Fibroblast of the conjunctiva (primary cell): Measurements from ENCODE around the gene PIK3R3.

Experiments used
- DNase-seq: peaks from one replicate; pipeline ENCODE4 v3.0.0-alpha.2; 2010; ENCODE audit warnings: low read depth

Gene PIK3R3

DNA sequence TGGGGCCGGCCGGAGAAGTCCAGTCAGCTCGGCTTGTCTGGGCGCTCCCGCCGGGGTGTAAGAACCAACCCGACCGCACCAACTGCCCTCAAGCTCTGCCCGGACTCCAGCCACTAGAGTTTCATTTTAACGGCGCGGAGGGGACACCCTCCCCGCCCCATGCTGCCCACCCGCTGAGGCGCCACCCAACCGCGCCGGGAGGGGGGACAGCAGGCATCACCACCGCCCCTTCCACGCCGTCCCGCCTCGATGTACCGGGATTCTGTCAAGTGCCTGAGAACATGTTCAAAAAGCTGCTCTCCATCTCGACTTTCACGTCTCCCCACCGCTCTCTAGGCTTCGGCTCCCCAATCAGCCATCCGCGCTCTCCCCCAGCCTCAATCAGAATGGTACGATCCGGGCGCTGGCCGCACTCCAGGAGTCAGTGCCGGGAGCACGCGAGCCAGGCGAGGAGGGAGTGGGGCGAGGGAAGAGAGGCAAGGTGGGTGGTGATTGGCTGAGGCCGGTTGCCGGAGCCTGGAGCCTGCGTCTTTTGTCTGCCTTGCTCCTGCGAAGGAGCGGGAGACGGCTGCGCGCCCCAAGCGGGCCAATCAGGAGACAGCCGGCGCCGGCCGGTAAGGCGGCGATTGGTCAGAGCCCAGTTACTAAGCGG, at the start of gene PIK3R3:
Gene PIK3R3, minus strand, starts transcription at position 101 of the 652 bp plus-strand sequence. CDS start 677 bp downstream, outside the sequence.
- peak; percentile 98 for DNase-seq

DNA sequence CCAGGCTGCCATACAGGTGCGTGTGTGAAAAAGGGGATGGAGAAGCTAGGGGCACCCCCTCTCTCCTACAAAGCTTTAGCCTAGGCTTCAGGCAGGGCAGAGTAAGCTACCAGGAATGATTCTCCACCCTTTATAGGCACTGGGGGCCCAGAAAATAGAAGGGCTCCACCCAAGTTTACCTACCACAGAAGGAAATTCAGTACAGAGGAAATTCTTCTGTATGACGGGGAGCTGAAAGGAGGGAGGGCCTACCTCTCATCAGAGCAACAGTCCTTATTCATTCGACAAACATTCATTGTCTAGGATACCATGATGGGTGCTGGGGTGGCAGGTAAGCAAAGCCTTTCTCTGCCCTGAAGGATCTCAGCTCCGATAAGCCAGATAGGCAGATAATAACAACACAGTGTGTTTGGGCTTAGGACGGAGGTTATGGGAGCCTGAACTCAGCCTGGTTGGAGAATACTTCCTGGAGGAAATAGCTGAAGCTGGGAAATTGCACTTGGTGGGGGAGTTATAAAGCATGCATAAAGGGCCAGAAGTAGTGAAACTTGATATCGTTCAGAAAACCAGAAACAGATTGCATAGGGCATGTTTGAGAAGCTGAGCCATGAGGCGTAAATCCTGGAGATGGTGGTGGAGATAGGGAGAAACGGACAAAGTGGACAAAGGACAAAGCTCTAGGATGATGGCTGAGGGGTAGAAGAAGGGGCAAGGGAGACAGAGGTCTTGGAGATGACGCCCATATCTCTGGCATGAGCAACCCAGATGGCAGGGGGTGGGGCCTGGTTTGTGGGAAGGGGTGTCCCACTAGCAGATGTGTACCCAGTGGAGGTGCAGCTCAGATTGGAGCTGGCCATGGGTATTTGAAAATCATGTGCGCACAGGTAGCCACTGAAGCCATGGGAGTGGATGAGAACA, 49.2 kb upstream of the PIK3R3 start:
- DNase-seq: peak; percentile 35

DNA sequence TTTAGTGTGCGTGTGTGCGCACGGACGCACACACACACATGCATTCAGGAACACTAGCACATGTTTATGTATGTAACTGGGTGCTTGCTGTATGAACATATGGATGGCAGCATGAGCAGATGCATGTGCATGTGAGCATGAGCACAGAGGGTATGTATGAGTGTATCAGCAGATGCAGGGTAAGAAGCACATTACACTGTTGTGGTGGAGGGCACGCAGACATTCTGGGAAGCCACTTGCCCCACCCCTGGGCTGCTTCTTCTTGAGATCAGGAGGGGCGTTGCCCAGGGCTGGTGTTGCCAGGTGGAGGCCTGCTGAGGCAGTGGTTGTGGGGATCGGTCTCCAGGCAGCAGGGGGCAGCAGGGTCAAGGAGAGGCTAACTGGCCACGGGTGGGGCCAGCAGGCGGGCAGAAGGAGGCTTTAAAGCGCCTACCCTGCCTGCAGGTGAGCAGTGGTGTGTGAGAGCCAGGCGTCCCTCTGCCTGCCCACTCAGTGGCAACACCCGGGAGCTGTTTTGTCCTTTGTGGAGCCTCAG, 47.7 kb upstream of the PIK3R3 start:
- DNase-seq: no peak

DNA sequence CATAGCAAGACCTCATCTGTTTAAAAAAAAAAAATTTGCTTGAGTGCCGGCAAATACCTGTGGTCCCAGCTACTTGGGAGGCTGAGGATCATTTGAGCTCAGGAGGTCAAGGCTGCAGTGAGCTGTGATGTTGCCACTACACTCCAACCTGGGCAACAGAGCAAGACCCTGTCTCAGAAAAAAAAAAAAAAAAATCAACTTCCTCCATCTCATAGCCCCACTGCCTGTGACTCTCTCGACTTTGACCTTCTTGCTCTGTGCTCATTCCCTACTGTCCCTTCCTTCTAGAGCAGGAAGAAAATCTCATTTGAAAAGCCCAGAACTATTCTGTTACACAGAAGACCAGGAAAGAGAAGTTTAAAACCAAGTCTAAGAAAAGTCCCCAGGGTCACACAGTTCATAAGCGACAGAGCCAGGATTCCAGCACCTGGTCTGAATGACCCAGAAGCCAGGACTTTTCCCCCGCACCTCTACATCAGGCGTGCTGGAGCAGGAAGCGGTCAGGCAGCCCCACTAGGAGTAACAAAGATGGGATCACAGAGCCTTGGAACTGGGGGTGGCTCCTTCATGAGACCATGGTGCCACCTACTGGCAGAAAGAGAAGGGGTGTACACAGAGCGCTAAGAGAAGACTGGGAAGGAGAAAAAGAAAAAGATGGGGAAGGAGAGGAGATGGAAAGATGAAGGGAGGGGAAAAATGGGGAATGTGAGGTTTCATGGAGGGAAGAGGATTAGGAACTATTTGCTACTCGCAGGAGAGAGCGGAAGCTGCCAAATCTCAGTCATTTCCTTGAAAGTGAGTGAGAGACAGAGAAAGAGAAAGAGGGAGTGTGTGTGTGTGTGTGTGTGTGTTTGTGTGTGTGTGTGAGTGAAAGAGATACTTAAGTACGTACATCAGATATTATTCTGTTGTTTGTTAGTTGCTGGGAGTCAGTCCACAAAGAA, 47.0 kb upstream of the PIK3R3 start:
- DNase-seq: peak; percentile 82

DNA sequence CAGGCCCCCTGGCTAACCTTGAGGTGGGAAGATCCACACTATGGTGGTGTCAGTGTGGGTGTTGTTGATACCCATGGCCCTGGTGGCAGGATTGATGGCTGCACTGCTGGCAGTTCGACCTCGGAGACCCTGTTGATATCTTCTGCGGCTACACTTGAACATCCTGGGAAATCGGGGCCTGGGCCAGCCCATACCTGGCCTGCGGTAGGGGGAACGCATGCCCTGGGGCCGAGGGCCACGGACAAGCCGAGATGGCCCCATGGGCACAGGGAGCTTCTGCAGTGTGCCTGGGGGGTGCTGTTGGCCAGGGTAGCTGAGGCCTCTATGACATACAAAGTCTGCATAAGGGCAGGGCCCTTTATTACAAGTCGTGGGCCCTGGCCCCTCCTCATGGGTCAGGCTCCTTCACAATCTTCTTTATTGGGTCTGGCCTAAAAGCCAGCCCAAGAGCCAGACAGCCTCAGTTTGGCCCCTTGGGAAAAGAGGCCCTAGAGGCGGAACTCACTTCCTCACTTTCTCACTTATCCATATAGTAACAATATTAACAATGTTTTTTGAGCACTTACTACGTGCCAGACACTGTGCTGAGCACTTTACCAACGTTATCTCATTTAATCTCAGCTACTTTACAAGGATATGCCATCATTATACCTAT, 43.9 kb upstream of the PIK3R3 start, which contains the start of gene P3R3URF:
Gene P3R3URF, minus strand, starts transcription at position 278 of the 655 bp plus-strand sequence. Its CDS starts 17 bp downstream, at position 261.
- no peak for DNase-seq

DNA sequence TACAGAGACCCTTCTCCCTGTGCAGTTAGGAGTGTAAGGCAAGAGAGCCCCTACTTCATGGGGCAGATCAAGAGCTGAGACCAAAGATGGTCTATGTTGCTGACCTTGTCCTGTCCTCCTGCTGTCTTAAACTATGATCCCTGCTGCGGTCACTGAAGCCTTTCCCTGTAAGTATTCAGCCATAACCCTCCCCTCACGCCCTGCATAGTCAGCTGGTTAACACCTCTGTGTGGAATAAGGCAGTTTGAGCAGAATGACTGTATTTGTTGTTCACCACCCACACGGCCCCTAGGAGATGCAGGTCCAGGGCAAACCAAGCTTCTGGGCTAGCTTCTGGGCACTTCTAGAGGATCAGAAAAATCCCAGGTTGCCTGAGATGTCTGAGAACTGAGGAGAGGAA, 42.8 kb upstream of the PIK3R3 start:
- DNase-seq: no peak

DNA sequence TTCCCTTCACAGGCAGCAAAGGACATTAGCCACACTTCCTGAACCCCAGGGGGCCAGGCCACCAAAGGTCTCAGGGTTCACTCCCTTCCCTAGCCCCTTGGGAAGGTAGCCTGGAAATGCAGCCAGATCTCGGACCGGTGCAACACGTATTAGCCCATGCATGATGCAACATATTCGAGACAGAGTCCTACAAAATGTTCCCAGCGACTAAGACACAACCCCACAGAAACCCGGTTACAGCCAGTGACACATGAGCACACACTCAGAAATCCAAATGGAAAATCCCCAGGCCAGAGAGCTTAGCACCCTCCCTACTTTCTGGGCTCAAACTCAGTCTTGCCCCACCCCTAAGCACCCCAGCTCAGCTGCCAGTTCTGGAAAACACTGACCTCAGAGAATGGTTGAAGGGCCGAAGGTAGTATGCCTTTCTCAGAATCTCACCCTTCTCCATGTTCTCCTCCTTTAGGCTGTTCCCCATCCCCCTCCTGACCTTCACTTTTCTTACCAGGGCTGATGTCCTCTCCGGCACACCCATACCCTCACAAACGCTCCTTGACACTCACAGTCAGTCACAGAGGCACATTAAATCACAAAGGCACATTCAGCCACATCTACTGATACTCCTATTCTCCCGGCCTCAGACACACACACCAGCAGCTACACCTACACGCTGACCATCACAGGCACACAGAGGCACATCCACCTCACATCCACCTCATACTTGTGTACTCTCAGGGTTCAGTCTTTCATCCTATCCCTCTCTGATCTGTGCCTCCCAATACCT, 42.2 kb upstream of the PIK3R3 start, which contains the start of gene TSPAN1:
Gene TSPAN1, plus strand, starts transcription at position 640 of the 784 bp plus-strand sequence. CDS start 6,021 bp downstream, outside the sequence.
- DNase-seq: no peak

DNA sequence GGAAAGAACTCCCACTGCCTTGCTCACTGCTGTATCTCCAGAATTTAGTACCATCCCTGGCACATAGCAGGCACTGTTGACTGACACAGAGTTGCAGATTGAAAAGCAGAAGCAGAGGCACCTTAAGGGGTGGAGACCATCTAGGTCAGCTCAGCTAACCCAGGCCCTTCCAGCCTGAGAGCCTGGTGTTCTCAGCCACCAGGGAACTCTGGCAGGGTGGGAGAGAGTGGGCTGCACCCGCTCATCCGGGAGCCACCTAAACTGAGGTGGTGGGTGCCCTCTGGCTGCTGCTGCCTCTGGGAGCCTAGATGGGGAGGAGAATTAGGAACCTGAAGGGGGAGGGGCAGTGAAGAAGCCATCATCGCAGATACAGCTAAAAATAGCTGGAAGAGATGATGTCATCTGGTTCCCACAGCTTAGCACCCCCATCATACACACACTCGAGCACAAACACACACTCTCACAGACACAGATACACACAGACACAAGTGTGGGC, 41.0 kb upstream of the PIK3R3 start:
- DNase-seq: no peak

DNA sequence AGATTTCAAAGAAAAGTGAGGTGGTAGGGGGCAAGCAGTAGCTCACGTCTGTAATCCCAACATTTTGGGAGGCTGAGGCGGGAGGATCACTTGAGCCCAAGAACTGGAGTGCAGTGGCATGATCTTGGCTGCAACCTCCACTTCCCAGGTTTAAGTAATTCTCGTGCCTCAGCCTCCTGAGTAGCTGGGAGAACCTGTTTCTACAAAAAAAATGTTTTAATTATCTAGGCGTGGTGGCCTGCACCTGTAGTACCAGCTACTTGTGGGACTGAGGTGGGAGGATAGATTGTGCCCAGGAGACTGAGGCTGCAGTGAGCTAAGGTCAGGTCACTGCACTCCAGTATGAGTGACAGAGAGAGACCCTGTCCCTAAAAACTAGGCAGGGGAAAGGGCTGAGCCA, 39.9 kb upstream of the PIK3R3 start:
- no peak for DNase-seq

DNA sequence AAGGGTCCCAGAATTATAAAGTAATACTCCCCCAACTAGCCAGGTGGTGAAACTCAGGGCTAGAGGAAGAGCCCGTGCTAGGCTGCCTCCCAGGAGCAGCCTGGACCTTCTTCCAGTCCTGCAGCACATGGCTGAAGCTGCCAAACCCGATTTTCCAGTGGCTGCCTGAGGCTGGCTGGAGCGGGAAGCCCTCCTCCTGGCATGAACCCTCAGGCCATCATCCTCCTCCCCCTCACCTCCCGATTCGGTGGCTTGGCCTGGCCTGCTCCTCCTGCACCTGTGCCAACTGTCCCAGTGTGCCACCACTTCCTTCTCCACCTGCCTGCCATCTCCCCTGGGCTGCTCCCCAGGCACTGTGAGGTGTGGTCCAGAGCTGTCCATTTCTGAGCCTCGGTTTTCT, 39.4 kb upstream of the PIK3R3 start:
- no peak for DNase-seq

DNA sequence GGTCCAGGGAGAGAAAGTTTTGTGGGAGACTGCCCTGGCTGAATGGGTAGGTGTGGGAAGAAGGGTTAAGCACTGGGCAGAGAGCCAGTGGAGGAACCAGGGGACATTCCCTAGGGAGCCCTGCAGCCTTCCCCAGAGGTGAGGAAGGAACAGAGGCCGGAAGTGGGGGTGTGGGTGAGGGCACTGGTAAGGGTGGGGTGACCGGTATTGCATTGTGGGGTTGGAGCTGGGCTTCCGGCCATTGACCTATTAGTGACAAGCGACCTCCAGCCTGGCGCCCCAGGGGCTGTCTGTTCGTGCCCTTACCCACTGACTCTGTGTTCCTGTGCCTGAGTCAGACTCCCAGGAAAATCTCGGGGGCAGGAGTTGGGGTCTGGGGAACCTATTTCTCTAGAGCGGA, 38.9 kb upstream of the PIK3R3 start:
- no peak for DNase-seq

DNA sequence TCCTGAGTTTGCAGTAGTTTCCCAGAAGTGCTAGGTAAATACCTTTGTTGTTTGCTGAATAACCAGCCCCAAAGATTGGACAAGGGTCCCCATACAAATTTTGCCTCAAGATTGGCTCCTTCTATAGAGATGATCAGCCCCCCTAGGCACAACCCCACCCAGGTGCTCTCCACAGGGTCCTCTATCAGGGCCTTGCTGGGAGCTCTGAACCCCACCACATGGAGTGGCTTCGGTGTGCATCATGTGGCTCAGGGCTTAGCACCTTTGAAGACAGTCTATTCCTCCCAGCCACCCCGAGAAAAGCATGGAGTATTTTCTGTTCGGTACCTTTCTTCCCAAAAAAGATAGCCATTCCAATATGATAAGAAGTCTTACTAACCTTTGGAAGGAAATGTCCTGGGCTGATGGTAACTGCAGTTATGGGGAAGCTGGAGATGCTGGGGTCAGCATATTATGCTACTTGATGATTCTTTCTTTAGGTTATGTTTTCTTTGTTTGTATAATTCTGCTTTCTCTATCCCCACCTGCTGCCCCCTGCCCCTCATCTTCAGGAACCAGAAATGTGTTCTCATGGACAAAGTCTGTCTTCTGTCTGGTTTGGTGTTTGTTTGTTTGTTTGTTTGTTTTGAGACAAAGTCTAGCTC, 37.5 kb upstream of the PIK3R3 start:
- DNase-seq: no peak

DNA sequence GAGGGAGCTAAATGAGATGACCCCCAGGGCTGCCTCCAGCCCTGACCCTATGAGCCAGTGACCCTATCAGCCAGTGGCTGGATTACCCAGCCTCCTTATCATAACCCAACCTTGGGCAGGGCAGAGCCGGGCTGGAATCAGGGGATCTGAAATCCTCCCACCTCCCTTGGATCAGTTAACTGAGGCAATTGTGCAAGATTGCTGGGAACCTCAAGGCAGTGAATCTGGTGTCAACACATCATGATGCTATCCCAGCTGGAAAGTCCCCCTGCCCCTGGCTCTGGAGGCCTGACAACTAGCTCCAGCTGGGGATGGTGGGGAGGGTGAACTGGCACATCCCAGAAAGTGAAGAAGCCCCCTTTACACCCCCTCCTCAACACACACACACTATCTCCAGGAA, 36.0 kb upstream of the PIK3R3 start:
- no peak for DNase-seq

DNA sequence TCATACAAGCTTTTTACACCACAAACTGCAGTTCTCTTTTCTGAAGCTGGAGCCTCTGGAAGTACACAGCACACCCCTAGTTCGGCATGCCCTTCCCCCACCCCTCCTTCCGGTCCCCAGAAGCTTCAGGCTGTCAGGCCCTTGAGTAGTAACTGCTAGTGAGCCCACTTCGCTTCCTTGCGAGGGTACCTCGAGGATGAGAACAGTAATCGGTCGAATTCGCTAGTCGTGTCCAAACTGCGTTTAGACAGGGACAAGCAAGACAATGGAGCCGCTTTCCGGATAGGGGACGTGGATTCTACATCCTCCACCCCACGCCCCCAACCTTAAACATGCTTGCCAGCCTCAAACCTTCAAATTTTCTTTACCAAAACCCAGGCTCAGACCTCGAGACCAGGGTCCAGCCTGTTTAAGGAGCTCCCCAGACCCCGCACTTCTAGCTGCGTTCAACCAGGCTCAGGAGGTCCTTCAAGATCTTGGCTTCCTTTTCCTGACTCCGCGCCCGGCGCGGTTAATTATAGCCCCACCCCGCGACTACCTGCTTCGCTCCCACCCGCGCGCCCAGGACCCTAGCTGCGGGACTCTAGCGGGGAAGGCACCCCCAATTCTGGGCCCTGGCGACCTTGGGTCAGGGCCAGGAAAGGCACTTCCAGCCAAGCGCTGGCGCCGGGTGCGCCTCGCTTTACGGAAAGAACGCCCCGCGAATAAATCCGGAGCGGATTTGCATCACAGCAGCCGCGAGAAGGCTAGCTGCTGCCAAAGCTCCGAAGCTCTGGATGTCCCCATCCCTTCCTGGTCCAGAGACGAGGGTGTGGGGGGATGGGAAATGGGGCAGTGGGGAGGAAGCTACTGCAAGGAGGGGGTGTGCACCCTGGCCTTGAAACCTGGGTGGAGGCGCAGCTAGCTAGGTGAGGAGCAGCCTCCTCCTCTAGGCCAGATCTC, 34.4 kb upstream of the PIK3R3 start:
- DNase-seq: no peak

DNA sequence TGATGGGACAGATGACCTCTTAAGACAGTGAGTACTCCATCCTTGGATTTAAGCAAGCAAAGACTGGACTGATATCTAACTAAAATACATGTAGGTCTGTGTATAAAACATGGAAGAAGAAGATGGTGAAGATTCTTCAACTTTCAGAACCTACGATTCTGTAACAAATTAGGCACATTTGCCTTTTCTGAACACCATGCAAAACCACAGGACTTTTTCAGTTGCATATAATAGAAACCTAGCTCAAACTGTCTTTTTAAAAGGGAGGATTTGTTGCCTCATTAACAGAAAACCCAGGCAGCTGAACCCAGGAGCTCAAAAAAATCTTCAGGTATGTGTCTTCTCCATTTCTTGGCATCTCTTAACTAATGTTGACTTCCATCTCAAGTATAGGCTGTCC, 27.8 kb upstream of the PIK3R3 start:
- DNase-seq: no peak

DNA sequence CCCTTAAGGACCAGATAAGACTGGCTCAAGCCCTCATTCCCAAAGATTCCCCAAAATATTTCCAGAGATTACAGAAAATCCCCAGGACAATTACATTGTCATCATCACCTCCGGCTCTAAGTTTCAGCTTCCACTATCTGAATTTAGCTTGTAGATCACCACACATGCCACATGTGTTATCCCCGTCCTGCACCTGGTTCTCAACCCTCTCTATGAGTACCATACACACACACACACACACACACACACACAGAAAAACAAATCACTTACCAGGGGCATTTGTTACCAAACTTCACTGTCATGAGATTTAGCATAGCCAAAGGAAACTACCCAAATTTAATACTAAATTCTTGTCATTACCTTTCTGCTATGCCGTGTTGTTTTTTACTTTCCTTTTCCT, 27.1 kb upstream of the PIK3R3 start:
- no peak for DNase-seq

DNA sequence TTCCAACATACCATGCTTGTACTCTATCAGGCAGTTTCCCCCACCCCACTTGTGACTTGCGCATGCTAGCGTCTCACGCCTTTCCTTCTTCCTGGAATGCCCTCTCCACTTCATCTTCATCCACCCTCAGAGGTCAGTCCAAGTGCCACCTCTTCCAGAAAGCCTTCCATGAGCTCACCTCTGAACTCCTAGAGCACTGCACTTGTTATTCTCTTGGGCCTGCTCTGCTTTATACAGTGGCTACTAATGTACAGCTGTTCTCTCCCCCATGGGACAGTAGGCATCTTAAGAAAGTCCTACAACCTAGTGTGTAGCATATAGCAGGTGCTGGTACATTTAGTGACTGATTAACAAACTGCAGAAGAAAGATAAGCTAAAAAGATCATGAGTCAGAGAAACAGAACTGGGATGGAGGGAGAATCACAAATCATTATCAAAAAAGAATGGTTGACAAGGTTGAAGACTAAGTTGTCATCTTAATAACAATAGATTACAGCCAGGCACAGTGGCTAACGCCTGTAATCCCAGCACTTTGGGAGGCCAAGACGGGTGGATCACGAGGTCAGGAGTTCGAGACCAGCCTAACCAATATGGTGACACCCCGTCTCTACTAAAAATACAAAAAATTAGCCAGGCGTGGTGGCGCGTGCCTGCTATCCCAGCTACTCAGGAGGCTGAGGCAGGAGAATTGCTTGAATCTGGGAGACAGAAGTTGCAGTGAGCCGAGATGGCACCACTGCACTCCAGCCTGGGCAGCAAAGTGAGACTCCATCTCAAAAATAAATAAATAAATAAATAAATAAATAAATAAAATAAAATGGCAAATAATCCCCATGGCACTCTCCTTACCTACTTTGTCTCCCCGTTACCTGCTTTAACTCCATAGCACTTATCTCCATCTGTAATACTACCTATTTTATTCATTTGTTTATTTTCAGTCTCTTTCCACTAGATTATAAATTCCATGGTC, 26.2 kb upstream of the PIK3R3 start:
- no peak for DNase-seq
